ENCODE data around the gene MIEF1. TPM values are rescaled to one million over a fixed set of nuclear protein-coding genes. Genes with fewer than 3 reads are reported as not detected.
"Not testable (repeated sequence)": the region's sequence is repeated elsewhere in the genome, so short reads cannot be mapped to it uniquely, and the experiment has no call there.

Gene MIEF1
- total RNA-seq, 1 experiment from 2014 or later, result 27.9 TPM

DNA sequence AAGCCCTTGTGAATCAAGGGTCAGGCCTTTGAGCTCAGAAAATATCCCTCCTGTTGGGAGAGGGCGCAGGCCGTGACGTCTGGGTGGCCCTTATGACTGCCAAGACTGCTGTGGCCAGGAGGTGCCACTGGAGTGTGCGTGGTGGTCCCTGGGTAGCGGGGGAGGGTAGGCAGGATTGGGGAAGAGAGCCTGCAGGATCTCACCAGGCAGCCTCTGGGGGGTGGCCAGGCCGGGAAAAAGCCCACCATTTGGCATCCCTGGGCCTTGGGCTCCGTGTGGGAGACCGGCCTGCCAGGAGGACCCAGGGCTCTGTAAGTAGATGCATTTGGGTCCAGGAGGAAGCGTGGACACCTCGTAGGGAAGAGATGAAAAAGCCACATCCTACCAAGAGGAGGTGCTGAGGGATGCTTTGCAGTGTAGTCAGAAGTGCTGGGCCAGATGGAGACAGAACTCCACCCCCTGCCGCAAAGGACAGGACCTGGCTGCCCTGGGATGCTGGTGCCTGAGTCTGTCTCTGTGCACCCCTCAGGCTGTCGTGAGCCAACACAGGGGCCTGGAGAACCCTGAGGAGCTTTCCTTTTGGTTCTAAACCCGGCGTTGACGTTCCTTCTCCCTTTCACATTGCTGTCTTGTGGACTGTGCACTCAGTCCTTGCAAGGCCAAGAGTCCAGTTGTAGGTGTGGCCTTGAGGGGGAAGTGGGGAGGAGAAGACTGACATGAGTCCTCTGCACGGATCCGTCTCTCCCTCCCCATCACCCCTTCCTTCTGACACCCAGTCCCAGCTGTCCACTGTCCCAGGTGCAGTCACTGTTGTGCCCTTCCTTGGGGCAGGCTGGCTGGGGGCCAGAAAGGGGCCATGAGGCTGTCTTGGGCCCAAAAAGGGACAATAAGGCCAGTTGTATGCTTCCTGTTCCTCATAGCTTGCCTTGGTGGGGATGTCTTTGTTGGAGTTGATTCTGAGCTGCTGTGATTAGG is 12.7 kb upstream of the MIEF1 start:
- DNase-seq (ENCODE audit: low read depth), result no peak

DNA sequence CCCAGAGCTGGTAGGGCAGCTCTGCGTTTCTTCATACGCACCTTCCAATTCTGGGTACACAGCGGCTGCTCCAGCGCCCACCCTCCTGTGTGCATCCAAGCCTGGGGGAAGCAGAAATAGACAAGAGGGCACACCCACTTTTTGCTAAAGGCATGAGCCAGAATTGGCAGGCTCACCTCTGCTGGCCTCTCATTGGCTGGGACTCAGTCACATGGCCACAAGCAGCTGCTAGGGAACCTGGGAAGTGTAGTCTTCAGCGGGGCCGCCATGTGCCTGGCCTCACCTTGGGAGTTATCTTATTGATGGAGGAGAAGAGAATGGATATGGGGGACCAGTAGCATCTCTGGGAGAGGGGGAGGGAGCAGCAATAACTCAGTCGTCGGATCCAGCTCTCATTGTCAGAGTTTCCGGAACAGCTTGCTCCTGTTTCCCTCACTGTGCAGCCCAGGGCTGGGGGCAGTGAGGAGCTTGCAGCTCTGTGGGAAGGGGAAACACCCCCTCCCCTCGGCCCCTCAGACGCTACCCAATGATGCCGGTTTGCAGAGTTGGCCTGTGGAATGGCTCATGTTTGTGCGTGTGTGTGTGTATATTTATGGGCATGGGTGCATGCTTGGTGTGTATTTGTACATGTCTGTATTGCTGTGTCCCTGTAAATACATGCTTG is 11.8 kb upstream of the MIEF1 start:
- peak; percentile 58 for DNase-seq (ENCODE audit: low read depth)

DNA sequence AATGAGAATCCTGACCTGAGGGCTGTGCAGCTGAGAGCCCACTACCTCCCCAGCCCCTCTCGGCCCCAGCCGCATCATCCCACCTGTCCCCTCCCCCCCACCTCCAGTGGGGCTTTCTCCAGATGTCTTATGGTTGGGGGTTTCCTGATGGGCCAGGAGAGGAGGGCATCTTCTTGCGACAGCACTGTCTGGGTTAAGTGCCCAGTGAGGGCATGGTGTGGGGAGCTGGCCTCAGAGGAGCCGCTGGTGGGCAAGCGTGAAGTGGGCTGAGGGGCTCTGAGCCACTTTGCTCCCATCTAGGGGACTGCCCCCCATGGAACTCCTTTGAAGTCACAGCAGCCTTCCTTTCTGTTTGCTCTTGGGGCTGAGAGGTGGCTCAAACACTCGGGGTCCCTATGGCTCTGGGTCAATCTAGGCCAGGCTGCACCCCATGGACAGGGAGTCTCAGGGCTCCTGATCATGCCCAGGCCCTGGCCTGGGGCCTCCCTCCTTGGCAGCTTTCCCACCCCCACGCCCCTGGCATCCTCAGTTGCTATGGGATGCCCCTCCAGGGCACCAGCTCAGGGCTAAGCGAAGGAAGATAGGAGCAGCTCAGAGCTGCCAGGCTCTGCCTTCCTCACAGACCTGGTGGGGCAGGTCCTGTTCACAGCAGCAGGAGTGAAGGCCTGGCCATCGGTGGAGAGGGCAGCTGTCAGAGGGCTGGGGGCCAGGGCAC is 11.0 kb upstream of the MIEF1 start:
- DNase-seq (ENCODE audit: low read depth), result no peak

DNA sequence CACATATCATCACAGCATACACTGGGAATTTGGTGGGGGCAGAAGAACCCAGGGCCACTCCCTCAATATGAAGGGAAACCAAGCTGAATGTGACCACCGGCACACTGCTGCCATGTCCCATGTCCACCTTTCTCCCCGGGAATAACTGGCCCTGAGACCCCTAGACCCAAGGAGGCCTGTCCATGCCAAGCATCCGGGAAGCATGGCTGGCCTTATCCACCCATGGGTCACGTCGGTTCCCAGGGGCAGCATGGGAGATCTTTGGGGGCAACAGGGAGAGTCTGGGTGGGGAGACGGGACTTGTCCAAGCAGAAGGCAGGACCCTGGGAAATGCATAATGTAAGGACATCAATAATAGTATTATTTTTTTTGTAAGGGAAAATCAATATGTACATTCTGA is 10.4 kb upstream of the MIEF1 start:
- DNase-seq (ENCODE audit: low read depth), result no peak

DNA sequence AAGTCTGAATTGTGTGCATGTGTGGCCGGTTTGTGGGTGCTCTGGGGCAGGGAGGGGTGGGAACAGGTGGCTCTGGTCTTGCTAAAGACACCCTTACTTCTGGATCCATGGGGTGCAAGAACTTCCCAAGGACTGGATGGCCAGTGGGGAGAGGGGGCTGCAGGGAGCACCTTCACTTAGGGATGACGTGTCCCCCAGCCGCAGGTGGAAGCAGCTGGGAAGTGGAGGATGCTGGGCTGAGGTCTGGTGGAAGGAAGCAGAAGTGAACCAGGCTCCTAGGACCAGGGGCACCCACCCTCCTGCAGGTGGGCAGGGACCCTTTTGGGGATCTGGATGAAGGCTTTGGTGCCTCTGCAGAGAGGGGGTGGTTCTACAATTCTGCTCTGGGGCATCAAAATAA is 9.9 kb upstream of the MIEF1 start:
- no peak for DNase-seq (ENCODE audit: low read depth)

DNA sequence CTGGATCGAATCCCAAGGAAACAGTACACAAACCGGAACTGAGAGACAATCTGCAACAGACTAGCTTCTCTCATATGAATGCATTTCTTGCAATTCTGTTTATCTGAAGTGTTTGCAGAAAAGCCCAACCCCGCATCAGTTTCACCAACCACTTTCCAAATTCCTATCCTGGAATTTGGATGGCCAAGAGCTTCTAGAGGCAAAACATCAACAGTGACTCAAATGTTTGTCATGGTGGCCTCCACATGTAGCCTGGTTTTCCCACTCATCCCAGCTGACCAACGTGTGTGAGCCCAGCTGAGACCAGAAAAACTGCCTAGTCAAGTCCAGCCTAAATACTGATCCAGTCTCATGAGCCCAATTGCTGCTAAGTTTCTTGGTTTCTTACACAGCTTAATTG is 8.3 kb upstream of the MIEF1 start:
- peak; percentile 88 for DNase-seq (ENCODE audit: low read depth)

DNA sequence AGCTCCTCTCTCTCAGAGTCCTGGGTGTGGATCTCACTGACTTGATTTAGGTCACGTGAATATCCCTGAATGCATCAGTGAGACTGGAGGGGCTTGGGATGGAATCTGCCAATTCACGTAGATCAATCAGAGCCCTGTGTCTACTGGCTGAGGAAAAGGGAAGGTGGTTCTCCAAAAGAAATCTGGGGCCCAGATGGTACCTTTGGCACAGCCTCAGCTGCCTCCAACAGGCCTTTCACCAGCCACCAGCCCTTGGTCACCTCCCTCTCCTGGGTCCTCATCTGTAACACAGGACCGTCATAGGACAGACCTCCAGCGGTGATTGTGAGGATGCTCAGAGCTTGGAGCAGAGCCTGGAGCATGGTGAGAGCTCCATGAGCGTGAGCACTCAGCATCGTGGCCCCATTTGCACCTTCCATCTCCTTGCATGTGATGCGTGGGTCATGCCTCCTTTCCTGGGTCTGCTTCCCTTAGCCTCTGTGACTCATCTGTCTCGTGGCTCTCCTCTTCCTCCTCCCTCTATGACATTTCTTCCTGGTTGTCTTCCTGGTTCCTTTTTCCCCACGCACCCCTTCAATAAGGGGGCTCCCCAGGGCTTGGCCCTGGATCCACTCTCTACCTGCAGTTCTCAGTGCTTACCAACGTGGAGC is 7.5 kb upstream of the MIEF1 start:
- no peak for DNase-seq (ENCODE audit: low read depth)

DNA sequence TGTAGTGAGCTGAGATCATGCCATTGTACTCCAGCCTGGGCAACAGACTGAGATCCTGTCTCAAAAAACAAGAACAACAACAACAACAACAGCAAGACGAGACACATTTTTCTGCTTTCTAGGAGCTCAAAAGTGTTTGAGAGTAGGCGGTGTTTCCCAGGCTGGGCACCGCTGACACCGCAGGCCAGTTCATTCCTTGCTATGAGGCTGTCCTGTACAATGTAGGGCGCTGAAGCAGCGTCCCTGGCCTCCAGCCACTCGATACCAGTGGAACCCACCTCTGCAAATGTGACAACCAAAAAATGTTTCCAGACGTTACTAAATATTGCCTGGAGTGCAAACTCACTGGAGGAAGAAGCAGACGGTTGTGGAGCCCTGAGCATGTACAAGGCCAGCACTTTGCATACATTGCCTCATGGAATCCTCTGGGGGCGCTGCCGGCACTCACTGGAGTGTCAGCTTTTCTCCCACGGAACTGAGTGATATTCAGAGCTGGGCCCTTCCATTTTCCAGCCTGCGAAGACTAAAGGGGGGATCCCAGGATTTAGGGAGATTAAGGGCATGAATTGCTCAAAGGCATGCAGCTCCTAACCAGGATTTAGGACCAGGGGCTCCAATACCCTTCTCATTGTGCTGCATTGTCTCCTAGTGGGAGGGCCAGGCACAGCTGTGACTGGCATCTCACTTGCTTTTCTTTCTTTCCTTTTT is 5.8 kb upstream of the MIEF1 start:
- peak; percentile 65 for DNase-seq (ENCODE audit: low read depth)

DNA sequence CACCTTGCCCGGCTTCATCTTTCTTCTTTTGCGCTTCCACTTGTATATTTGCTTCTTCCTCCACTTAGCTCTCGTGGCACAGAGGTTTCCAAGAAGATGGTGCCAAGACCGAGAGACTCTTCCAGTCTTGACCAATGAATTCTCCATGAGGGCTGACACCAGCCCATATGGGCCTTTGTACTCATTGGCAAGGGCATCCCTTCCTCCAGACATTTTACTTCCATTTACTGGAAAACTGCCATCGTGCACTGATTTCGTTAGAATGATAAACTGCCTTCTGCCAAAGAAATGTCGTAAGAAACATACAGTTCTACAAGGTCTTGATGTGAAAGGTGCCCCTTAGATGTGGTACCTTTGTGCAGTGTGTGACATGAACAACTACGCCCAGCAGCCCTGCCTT is 4.7 kb upstream of the MIEF1 start:
- no peak for DNase-seq (ENCODE audit: low read depth)

DNA sequence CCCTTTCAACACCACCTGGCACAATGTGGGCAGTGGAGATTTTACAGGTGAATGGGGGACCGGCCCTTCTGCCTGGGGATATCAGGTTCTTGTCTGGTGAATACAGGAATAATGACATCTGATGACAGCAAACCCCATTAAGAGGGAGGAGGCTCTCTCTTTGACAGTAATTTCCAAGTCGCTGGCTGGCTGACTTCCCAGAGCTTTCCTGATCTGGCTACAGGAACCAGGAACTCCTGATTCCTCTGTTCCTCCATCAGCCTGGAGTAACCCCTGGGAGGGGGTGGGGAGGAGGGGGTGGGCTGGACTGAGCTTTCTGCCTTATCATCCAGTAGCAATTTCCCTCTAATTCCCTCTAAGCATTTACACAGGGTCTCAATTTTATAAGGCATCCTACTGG is 3.7 kb upstream of the MIEF1 start:
- no peak for DNase-seq (ENCODE audit: low read depth)

DNA sequence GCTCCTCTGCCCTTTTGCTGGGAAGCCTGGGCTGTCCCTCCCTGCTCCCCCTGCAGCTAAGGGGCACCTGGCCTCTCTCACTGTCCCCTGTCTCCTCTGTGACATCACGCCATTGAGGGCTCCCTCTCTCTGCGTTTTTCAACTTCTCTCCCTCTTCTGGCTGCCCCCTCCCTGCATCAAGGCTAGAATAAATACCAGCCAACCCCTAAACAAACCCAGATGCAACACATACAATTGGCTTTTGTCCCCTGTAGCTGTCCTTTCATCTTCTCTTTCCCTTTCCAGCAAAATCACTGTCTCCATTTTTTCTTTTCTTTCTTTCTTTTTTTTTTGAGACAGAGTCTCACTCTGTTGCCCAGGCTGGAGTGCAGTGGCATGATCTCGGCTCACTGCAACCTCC is 3.3 kb upstream of the MIEF1 start:
- no peak for DNase-seq (ENCODE audit: low read depth)

DNA sequence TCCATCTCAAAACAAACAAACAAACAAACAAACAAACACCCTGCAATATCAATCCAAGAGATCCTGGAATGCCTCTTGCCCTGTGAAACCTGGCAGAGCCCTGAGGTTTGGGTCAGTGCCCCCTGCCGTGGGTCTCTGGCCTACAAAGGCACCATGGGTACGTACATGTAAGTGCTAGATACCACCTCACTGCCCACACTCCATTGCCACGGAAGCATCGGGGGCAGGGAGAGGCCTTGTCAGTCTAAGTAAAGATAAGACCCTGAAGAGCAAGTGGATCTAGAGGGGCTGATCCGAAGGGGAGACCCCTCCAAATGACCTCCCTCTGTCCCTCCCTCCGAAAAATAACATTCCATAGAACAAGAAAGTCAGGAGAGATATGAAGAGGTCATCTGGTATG is 2.0 kb upstream of the MIEF1 start:
- DNase-seq (ENCODE audit: low read depth), result no peak

DNA sequence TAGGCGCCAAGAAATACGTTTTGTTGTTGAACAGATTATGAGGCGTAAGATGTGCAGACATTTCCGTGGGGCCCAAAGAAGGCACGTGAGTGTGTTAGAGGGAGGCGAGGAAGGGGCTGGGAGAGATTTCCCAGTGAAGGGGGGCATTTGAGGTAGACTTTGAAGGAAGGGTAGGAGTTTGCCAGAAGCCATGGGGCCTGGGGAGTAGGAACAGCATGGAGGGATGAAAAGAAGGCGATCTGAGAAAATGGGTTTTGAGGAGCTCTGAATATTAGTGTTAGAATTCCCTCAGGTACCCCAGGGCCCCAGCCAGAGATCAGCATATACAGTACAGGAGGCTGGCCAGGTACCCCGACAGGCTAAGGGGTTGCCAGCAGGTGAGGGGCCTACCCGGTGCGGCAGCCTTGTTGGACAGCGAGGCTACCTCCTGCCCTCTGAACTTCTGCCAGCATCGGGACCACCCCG is 414 bp upstream of the MIEF1 start:
- no peak for DNase-seq (ENCODE audit: low read depth)

DNA sequence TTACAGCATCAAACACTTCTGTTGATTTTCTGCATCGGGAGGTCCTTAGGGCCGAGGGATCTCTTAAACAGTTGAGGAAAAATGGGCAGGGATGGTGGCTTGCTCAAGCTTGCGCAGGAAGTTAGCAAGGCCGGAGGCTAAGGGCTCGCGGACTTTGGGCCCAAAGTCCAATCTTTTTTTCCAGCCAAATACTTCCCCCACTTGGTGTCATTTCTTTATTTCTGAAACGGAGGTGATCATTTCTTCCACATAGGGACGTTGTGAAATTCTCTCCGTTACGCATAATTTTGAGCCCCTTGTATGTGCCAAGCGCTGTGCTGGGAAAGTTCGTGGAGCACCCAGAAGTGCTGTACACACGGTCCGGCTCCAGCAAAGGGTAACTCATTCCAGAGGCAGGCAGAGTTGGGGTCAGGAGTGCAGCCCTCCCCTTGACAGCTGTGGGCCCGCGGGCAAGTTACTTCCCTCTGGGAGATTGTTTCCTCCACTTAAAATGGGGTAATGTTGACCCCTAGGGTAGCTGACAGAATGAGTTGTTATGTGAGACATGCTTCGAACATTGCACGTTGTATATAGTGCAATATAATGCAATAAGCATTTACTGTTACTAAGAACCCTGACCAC is 809 bp downstream of the MIEF1 start:
- DNase-seq (ENCODE audit: low read depth), result no peak

DNA sequence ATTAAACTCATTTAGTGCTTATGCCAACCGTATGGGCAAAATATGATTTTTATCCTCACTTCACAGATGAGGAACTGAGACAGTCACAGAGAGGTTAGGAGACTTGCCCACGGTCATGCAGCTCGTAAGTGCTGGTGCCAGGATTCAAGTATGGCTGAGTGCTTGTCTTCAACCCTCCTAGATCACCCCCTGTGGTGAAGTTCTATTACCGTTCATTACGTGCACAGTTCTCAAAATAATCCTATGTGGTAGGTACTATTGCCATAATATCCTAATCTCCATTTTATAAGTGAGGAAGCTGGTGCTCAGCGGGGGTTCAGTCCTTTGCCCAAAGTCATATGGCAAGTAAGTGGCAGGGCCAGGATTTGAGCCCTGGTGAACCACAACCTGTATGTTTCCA is 1.5 kb downstream of the MIEF1 start:
- DNase-seq (ENCODE audit: low read depth), result no peak

DNA sequence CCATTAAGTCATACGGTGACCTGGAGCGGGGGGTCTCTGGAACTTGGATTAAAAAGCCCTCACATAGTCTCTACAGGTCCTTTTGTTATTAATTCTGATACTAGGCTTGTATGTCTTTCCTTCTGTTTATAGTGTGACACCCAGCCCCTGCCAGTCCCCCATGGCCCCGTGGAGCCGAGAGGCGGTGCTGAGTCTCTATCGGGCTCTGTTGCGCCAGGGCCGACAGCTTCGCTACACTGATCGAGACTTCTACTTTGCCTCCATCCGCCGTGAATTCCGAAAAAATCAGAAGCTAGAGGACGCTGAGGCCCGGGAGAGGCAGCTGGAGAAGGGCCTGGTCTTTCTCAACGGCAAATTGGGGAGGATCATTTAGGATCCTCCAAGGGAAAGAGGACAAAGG is 2.0 kb downstream of the MIEF1 start:
- no peak for DNase-seq (ENCODE audit: low read depth)

DNA sequence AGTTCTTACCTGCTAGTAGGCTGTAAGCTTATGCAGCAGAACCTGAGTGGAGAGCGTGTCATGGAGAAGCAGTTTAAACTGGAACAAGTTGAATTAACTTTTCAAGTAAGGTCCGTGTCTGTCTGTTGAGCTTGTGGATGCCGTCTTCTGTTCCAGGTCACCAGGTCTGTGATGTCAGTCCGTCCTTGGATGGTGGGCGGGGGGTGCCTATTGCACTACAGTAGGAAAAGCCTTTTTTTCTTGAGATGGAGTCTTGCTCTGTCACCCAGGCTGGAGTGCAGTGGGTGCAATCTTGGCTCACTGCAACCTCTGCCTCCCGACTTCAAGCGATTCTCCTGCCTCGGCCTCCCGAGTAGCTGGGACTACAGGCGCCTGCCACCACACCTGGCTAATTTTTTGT is 4.9 kb downstream of the MIEF1 start:
- not testable (repeated sequence) for DNase-seq (ENCODE audit: low read depth)

DNA sequence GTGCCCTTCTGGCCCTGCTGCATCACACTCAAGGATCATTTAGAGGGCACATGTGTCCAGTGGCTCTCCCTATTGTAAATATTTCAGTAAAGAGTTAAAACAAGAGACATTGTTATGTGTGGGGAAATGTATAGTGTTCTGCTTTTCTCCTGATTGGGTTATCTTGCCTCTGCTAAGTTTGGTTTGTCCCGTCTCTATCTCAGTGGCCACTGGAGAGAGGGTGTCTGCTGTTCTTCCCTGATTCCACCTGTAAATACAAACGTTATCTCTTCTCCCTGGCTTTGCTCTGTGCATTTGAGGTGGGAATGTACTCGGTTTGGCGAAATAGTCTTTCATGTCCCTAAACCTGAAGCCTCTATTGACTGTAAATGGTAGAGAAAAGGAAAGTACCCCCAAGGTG is 6.3 kb downstream of the MIEF1 start:
- no peak for DNase-seq (ENCODE audit: low read depth)

DNA sequence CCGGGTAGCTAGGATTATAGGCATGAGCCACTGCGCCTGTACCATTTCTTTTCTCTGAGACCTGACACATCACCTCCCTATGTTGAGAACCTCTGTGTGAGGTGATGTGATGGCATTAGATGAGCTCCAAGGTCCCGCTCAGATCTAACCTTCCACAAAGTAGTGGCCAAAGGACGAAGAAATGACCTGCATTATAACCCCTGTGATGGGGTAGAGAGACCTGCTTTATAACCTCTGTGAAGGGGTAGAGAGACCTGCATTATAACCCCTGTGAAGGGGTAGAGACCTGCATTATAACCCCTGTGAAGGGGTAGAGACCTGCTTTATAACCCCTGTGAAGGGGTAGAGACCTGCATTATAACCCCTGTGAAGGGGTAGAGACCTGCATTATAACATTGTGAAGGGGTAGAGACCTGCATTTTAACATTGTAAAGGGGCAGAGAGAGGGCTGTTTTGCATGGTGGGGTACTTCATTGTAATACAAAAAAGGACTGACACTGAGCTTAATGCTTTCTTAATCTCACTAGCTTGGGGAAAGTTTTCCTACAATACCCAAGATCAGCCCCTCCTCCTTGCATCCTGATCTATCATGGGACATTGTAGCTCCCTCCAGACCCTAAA is 8.5 kb downstream of the MIEF1 start:
- DNase-seq (ENCODE audit: low read depth), result no peak

DNA sequence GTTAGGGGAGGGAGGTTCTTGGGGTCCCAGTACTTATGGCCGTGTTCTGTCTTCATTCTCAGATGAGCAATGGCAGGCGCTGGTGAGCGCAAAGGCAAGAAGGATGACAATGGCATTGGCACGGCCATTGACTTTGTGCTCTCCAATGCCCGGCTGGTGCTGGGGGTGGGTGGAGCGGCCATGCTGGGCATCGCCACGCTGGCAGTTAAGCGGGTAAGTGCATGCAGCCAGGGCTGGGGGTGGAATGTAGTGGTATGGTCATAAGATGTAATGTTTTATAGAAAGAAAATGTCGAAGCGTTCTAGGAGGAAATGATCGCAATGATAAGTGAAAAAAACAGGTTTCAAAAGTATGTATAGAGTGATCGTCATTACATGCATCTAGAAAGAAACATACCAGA is 9.1 kb downstream of the MIEF1 start:
- no peak for DNase-seq (ENCODE audit: low read depth)

Measured in LHCN-M2 (cell line).